HEK293T (cell line): ENCODE results near the gene RNF14.

ENCODE experiments used
- CTCF ChIA-PET: fragments of 350-600 bp; formaldehyde crosslinking; extraction: SDS; loops from one replicate; lab custom pipeline; 2021; ENCODE audit warnings: antibody characterized with exemption, inconsistent platforms; lab: Yijun Ruan, JAX
- POLR2A ChIA-PET: fragments of 350-600 bp; formaldehyde crosslinking; extraction: SDS; loops from one replicate; lab custom pipeline; 2020; ENCODE audit warnings: antibody characterized with exemption, inconsistent platforms; lab: Yijun Ruan, JAX
- DNase-seq: peaks from one replicate; pipeline ENCODE4 v3.0.0; 2012; ENCODE audit warnings: mixed read lengths; ENCODE audit errors: extremely low spot score
- ARNT ChIP-seq: fragments of 450-650 bp; IDR thresholded peaks from 2 replicates; pipeline ENCODE4 v1.6.1; 2017; ENCODE audit warnings: mild to moderate bottlenecking
- BHLHE40 ChIP-seq: fragments of 450-650 bp; IDR thresholded peaks from 2 replicates; pipeline ENCODE4 v1.6.1; 2016; ENCODE audit warnings: mild to moderate bottlenecking, moderate library complexity, borderline replicate concordance
- CTBP1 ChIP-seq: fragments of 450-650 bp; IDR thresholded peaks from 2 replicates; pipeline ENCODE4 v1.6.1; 2016; ENCODE audit warnings: borderline replicate concordance
- ELF4 ChIP-seq: fragments of 450-650 bp; IDR thresholded peaks from 2 replicates; pipeline ENCODE4 v1.6.1; 2017; ENCODE audit warnings: antibody characterized with exemption
- FOXA1 ChIP-seq: fragments of 450-650 bp; IDR thresholded peaks from 2 replicates; pipeline ENCODE4 v1.6.1; 2016; ENCODE audit warnings: mild to moderate bottlenecking
- FOXK2 ChIP-seq: fragments of 450-650 bp; IDR thresholded peaks from 2 replicates; pipeline ENCODE4 v1.6.1; 2016; ENCODE audit warnings: mild to moderate bottlenecking
- FOXM1 ChIP-seq: fragments of 450-650 bp; IDR thresholded peaks from 2 replicates; pipeline ENCODE4 v1.6.1; 2017; ENCODE audit warnings: mild to moderate bottlenecking, borderline replicate concordance
- HDGF ChIP-seq: fragments of 450-650 bp; IDR thresholded peaks from 2 replicates; pipeline ENCODE4 v1.6.1; 2017; ENCODE audit warnings: antibody characterized with exemption, borderline replicate concordance
- L3MBTL2 ChIP-seq: fragments of 450-650 bp; conservative IDR thresholded peaks from 2 replicates; pipeline ENCODE4 v1.6.1; 2016; ENCODE audit warnings: mild to moderate bottlenecking
- LEF1 ChIP-seq: fragments of 450-650 bp; IDR thresholded peaks from 2 replicates; pipeline ENCODE4 v1.6.1; 2017; ENCODE audit warnings: mild to moderate bottlenecking, borderline replicate concordance
- NFRKB ChIP-seq: fragments of 450-650 bp; IDR thresholded peaks from 2 replicates; pipeline ENCODE4 v1.6.1; 2016; ENCODE audit warnings: mild to moderate bottlenecking, moderate library complexity
- SP1 ChIP-seq: fragments of 450-650 bp; IDR thresholded peaks from 2 replicates; pipeline ENCODE4 v1.6.1; 2017
- TARDBP ChIP-seq: fragments of 450-650 bp; IDR thresholded peaks from 2 replicates; pipeline ENCODE4 v1.6.1; 2016
- ZNF384 ChIP-seq: fragments of 450-650 bp; IDR thresholded peaks from 2 replicates; pipeline ENCODE4 v1.6.1; 2016
- TF ChIP-seq, protein P1 (sequence below): fragments of 450-650 bp; IDR thresholded peaks from 2 replicates; pipeline ENCODE4 v1.6.1; 2016

RNF14 gene

GRCh38 chr5:142014911-142015584 is 46.1 kb downstream of the RNF14 start:
- peak; percentile 32 for DNase-seq
- ChIA-PET CTCF (interaction anchor here (1.3 to 4.4 kb wide), 3 partner anchors 9 to 129 kb away, joined by 4 to 57 read pairs (median 5); partner anchors contain the start of gene RNF14), POLR2A (interaction anchor here (2.3 to 3.8 kb wide), 2 partner anchors 10 to 94 kb away, joined by 8 to 33 read pairs; partner anchors contain the start of gene NDFIP1)
- TF ChIP-seq CTBP1 (no peak), TARDBP (no peak)

DNA sequence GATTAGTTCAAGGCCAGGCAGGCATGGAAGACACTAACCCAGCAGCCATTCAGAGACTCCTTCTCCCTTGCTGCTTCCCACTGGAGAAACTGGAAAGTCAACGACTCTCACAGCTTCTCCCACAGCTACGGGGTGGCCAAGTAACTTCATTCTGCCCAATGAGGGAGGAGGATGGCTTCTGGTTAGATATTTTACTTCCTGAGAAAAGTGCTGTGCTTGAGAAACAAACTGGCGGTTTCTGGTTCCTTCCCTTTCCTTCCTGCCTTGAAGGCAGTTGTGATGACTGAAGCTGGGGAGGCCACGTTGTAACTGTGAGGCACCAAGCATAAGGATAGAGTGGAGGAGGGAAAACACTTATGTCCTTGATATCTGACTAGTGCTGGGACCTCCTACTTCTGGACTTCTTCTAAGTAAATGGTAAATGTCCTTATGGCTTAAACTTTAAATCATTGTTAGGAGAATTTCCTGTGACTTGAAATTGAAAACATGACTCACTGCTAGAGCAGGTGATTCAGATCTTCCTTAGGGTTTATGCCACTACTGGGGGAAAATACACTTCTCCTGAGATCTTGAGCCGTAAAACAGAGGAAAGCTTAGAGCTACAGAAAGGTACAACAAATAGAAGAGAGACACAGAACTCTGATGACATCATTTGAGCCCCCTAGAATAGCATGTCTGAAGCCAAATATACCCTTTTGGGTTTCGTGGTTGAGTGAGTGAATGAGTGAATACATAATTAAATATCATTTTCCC is 47.1 kb downstream of the RNF14 start:
- TF ChIP-seq LEF1 (no peak), FOXM1 (no peak), SP1 (no peak)
- CTCF ChIA-PET, result interaction anchor here (0.8 to 4.4 kb wide), 4 partner anchors 9 to 128 kb away, joined by 3 to 57 read pairs (median 4); partner anchors contain the start of gene RNF14
- POLR2A ChIA-PET, result interaction anchor here (1.4 to 2.3 kb wide), 2 partner anchors 9 to 47 kb away, joined by 3 to 8 read pairs; partner anchors contain the start of gene RNF14
- DNase-seq, result no peak

GRCh38 chr5:142016556-142016955 is 47.7 kb downstream of the RNF14 start:
- ChIA-PET CTCF (interaction anchor here (0.8 to 2.0 kb wide), 2 partner anchors 25 to 47 kb away, joined by 3 to 5 read pairs; partner anchors contain the start of gene RNF14), POLR2A (interaction anchor here (1.4 to 2.3 kb wide), 2 partner anchors 8 to 47 kb away, joined by 3 to 8 read pairs; partner anchors contain the start of gene RNF14)
- TF ChIP-seq HDGF (no peak), BHLHE40 (no peak), ZNF384 (no peak), L3MBTL2 (no peak), ELF4 (no peak), NFRKB (no peak)
- no peak for DNase-seq

- ChIA-PET CTCF (no interaction called here), POLR2A (no interaction called here)
- TF ChIP-seq SP1, result no peak
- TF ChIP-seq FOXA1, result no peak
- no peak for TF ChIP-seq TARDBP
- TF ChIP-seq HDGF, result no peak
- TF ChIP-seq, protein P1, sequence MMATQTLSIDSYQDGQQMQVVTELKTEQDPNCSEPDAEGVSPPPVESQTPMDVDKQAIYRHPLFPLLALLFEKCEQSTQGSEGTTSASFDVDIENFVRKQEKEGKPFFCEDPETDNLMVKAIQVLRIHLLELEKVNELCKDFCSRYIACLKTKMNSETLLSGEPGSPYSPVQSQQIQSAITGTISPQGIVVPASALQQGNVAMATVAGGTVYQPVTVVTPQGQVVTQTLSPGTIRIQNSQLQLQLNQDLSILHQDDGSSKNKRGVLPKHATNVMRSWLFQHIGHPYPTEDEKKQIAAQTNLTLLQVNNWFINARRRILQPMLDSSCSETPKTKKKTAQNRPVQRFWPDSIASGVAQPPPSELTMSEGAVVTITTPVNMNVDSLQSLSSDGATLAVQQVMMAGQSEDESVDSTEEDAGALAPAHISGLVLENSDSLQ, result no peak
- no peak for TF ChIP-seq FOXK2
- TF ChIP-seq FOXM1, result no peak
- TF ChIP-seq BHLHE40, result no peak
- TF ChIP-seq ELF4, result no peak
- TF ChIP-seq L3MBTL2, result no peak
- DNase-seq, result no peak
These were observed 49.0 kb downstream of the RNF14 start for GRCh38 chr5:142017832-142018427.

DNA sequence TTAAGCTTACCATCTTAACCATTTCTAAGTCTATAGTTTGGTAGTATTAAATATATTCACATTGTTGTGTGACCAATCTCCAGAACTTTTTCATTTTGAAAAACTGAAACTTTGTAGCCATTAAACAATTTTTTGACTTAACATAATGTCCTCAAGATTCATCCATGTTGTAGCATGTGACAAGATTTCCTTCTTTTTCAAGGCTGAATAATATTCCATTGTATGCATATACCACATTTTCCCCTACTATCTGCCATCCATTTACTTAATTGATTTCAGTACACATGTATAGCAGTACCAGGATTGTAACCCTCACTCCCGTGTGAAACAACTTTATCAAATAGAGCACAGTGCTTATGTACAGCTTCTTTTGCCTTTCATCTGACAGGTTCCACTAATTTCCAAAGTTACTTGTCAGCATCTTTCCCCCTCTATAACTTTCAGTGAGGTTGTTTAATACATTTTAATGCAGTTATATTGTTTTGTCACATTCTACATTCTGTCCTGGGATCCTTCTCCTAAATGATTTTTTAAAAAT is 51.3 kb downstream of the RNF14 start:
- CTCF ChIA-PET, result no interaction called here
- POLR2A ChIA-PET, result no interaction called here
- TF ChIP-seq FOXA1 (no peak), FOXK2 (no peak), ELF4 (no peak), CTBP1 (no peak), LEF1 (no peak), ZNF384 (no peak)
- DNase-seq, result no peak

GRCh38 chr5:142023836-142024235 is 54.9 kb downstream of the RNF14 start:
- ChIA-PET CTCF (interaction anchor here (1.0 to 1.8 kb wide), 2 partner anchors 8 to 12 kb away, joined by 4 to 8 read pairs; partner anchors contain the start of gene GNPDA1), POLR2A (interaction anchor here (1.4 kb wide), 1 partner anchor 87 kb away, joined by 4 read pairs; no protein-coding TSS in a partner anchor)
- no peak for DNase-seq
- TF ChIP-seq ARNT, result no peak
- TF ChIP-seq, protein P1, result no peak
- TF ChIP-seq BHLHE40, result no peak
- TF ChIP-seq NFRKB, result no peak
- TF ChIP-seq FOXK2, result no peak
- TF ChIP-seq LEF1, result no peak
